H1 (cell line): ENCODE data around the gene ABCA1. TPM values are rescaled to one million over a fixed set of nuclear protein-coding genes. Genes with fewer than 3 reads are reported as not detected.

ENCODE experiments used
- CTCF ChIA-PET: fragments of 300-600 bp; sonication (Branson Sonifier 250); formaldehyde crosslinking; loops from one replicate; lab custom pipeline; 2021; ENCODE audit not compliant: partially characterized antibody; lab: Charles Lee
- POLR2A ChIA-PET: fragments of 300-600 bp; sonication (Branson Sonifier 250); formaldehyde crosslinking; loops from one replicate; lab custom pipeline; 2021; ENCODE audit warnings: inconsistent platforms; ENCODE audit not compliant: partially characterized antibody; lab: Charles Lee
- DNase-seq, 2 experiments: peaks; one replicate each; pipeline versions ENCODE4 v3.0.0 to v3.0.0-alpha.2; 2010 to 2022; ENCODE audit warnings: low spot score in 2 of 2, low read depth in 1 of 2, mixed read lengths in 1 of 2
- FAIRE-seq: peaks from 2 replicates; lab custom pipeline; 2011; peaks lifted over from hg19 to GRCh38; lab: Jason Lieb, UNC
- H2AFZ ChIP-seq: 2 replicates; pipeline ENCODE4 v1.8.1; 2012; ENCODE audit warnings: low read length, inconsistent platforms
- H2AK5ac ChIP-seq: 2 replicates; pipeline ENCODE4 v1.6.1; 2013; ENCODE audit warnings: low read depth, low read length
- H2BK120ac ChIP-seq: replicated peaks from 2 replicates; pipeline ENCODE3; 2013; ENCODE audit warnings: low read depth, low read length, inconsistent platforms
- H2BK12ac ChIP-seq: 2 replicates; pipeline ENCODE4 v1.6.1; 2013; ENCODE audit warnings: low read depth, low read length
- H2BK15ac ChIP-seq: 2 replicates; pipeline ENCODE4 v1.6.1; 2013; ENCODE audit warnings: low read length
- H2BK20ac ChIP-seq: 2 replicates; pipeline ENCODE4 v1.6.1; 2013; ENCODE audit warnings: low read length
- H2BK5ac ChIP-seq: 2 replicates; pipeline ENCODE4 v1.6.1; 2013; ENCODE audit warnings: low read depth, low read length
- H3K14ac ChIP-seq: 2 replicates; pipeline ENCODE4 v1.6.1; 2013; ENCODE audit warnings: inconsistent platforms; ENCODE audit not compliant: insufficient read length
- H3K18ac ChIP-seq: 2 replicates; pipeline ENCODE4 v1.6.1; 2013; ENCODE audit warnings: low read length; ENCODE audit errors: extremely low read depth
- H3K23ac ChIP-seq: 2 replicates; pipeline ENCODE4 v1.6.1; 2013; ENCODE audit warnings: inconsistent platforms; ENCODE audit not compliant: insufficient read length
- H3K23me2 ChIP-seq: 2 replicates; pipeline ENCODE4 v1.6.1; 2013; ENCODE audit warnings: low read depth, low read length
- H3K27ac ChIP-seq: 2 replicates; pipeline ENCODE4 v1.6.1; 2011; ENCODE audit warnings: low read depth, low read length, inconsistent platforms
- H3K27me3 ChIP-seq, 4 experiments: replicated peaks in 1 of 4; 1 replicate in 1 of 4; 2 replicates in 3 of 4; pipeline versions ENCODE4 v1.6.1 to v1.8.1; 2011 to 2013; ENCODE audit warnings: low read length in 3 of 4, mild to moderate bottlenecking in 3 of 4, inconsistent platforms in 2 of 4, mixed read lengths in 2 of 4, moderate library complexity in 1 of 4; ENCODE audit not compliant: control insufficient read depth in 3 of 4, insufficient read depth in 3 of 4; ENCODE audit errors: extremely low read depth in 1 of 4
- H3K36me3 ChIP-seq, 4 experiments: 2 replicates each; pipeline versions ENCODE4 v1.6.1 to v1.8.1; 2011 to 2013; ENCODE audit warnings: mild to moderate bottlenecking in 4 of 4, low read length in 3 of 4, moderate library complexity in 2 of 4, control low read depth in 1 of 4, inconsistent platforms in 1 of 4; ENCODE audit not compliant: insufficient read depth in 4 of 4, control insufficient read depth in 2 of 4
- H3K4ac ChIP-seq: replicated peaks from 2 replicates; pipeline ENCODE3; 2013; ENCODE audit warnings: low read length, low read depth, mixed read lengths, inconsistent platforms; ENCODE audit not compliant: insufficient read length
- H3K4me1 ChIP-seq, 4 experiments: replicated peaks in 1 of 4; 1 replicate in 1 of 4; 2 replicates in 3 of 4; pipeline versions ENCODE4 v1.6.1 to v1.8.1; 2011 to 2013; ENCODE audit warnings: low read length in 3 of 4, inconsistent platforms in 2 of 4, mixed read lengths in 1 of 4; ENCODE audit not compliant: insufficient read depth in 4 of 4, control insufficient read depth in 3 of 4
- H3K4me2 ChIP-seq, 2 experiments: 2 replicates each; pipeline versions ENCODE4 v1.6.1 to v1.8.1; 2011 to 2013; ENCODE audit warnings: low read depth in 2 of 2, low read length in 2 of 2, control low read depth in 1 of 2, inconsistent platforms in 1 of 2, mild to moderate bottlenecking in 1 of 2; ENCODE audit not compliant: insufficient read depth in 1 of 2
- H3K4me3 ChIP-seq, 4 experiments: fragments of 200-600, 300-600 bp in 1 of 4; sonication (generic), shearing (Covaris generic), sonication (Bioruptor Twin) in 1 of 4; 2 replicates each; pipeline versions ENCODE4 v1.5.1 to v1.8.1; 2011 to 2016; ENCODE audit warnings: low read length in 4 of 4, low read depth in 3 of 4, control low read depth in 2 of 4, inconsistent platforms in 2 of 4, mild to moderate bottlenecking in 2 of 4, mixed read lengths in 1 of 4, moderate library complexity in 1 of 4; ENCODE audit not compliant: insufficient read depth in 2 of 4; ENCODE audit errors: extremely low read depth in 1 of 4
- H3K56ac ChIP-seq: replicated peaks from 2 replicates; pipeline ENCODE3; 2013; ENCODE audit warnings: low read depth, mild to moderate bottlenecking, mixed read lengths, low read length, inconsistent platforms; ENCODE audit not compliant: insufficient read length
- H3K79me1 ChIP-seq: 2 replicates; pipeline ENCODE4 v1.6.1; 2013; ENCODE audit warnings: low read depth, low read length, control low read depth
- H3K79me2 ChIP-seq, 2 experiments: 2 replicates each; pipeline versions ENCODE4 v1.6.1 to v1.8.1; 2012 to 2013; ENCODE audit warnings: low read length in 2 of 2, mild to moderate bottlenecking in 2 of 2, inconsistent platforms in 1 of 2; ENCODE audit not compliant: insufficient read depth in 2 of 2, control insufficient read depth in 1 of 2
- H3K9ac ChIP-seq, 4 experiments: replicated peaks in 1 of 4; 1 replicate in 1 of 4; 2 replicates in 3 of 4; pipeline versions ENCODE4 v1.6.1 to v1.8.1; 2011 to 2013; ENCODE audit warnings: low read depth in 3 of 4, low read length in 3 of 4, control low read depth in 2 of 4, mild to moderate bottlenecking in 2 of 4, moderate library complexity in 2 of 4, inconsistent platforms in 1 of 4; ENCODE audit errors: extremely low read depth in 1 of 4
- H3K9me3 ChIP-seq, 2 experiments: 2 replicates each; pipeline versions ENCODE4 v1.6.1 to v1.8.1; 2012 to 2013; ENCODE audit warnings: mild to moderate bottlenecking in 2 of 2, moderate library complexity in 2 of 2, control low read depth in 1 of 2, inconsistent platforms in 1 of 2, low read depth in 1 of 2, low read length in 1 of 2, mixed read lengths in 1 of 2; ENCODE audit not compliant: insufficient read depth in 2 of 2
- H4K20me1 ChIP-seq, 2 experiments: replicated peaks in 1 of 2; 2 replicates each; pipeline versions ENCODE3 to v1.8.1; 2011 to 2013; ENCODE audit warnings: inconsistent platforms in 2 of 2, low read length in 2 of 2, mild to moderate bottlenecking in 1 of 2; ENCODE audit not compliant: insufficient read depth in 2 of 2, control insufficient read depth in 1 of 2
- H4K5ac ChIP-seq: 2 replicates; pipeline ENCODE4 v1.6.1; 2013; ENCODE audit warnings: low read length, low read depth, mixed read lengths, inconsistent platforms; ENCODE audit not compliant: insufficient read length
- H4K8ac ChIP-seq: 2 replicates; pipeline ENCODE4 v1.8.0; 2013; ENCODE audit warnings: mild to moderate bottlenecking, moderate library complexity, low read length, inconsistent platforms; ENCODE audit not compliant: insufficient read depth; ENCODE audit errors: extremely low read depth
- H4K91ac ChIP-seq: replicated peaks from 2 replicates; pipeline ENCODE3; 2013; ENCODE audit warnings: low read length, mixed read lengths, inconsistent platforms; ENCODE audit not compliant: insufficient read length
- ATF2 ChIP-seq: IDR thresholded peaks from 2 replicates; pipeline ENCODE4 v1.6.1; 2012; ENCODE audit warnings: low read length, inconsistent platforms
- BCL11A ChIP-seq, 2 experiments: IDR thresholded peaks; one replicate each; pipeline ENCODE4 v1.6.1; 2011; ENCODE audit warnings: low read depth in 2 of 2, low read length in 2 of 2, mild to moderate bottlenecking in 2 of 2
- CTBP2 ChIP-seq: IDR thresholded peaks from 2 replicates; pipeline ENCODE4 v1.7.0; 2011; ENCODE audit warnings: borderline replicate concordance, mild to moderate bottlenecking, moderate library complexity, mixed read lengths, low read length; ENCODE audit not compliant: insufficient read depth, insufficient read length
- FOSL1 ChIP-seq: IDR thresholded peaks from 2 replicates; pipeline ENCODE4 v1.6.1; 2011; ENCODE audit warnings: mild to moderate bottlenecking, low read depth, low read length, moderate library complexity; ENCODE audit not compliant: insufficient read depth
- GABPA ChIP-seq: IDR thresholded peaks from 2 replicates; pipeline ENCODE4 v1.6.1; 2011; ENCODE audit warnings: mild to moderate bottlenecking, low read length, moderate library complexity, borderline replicate concordance; ENCODE audit not compliant: insufficient read depth
- MAFK ChIP-seq: IDR thresholded peaks from 2 replicates; pipeline ENCODE4 v1.6.1; 2012; ENCODE audit warnings: low read depth, mild to moderate bottlenecking, improper control_type of control experiment, low read length
- POU5F1 ChIP-seq: IDR thresholded peaks from 2 replicates; pipeline ENCODE4 v1.6.1; 2011; ENCODE audit warnings: low read depth, mild to moderate bottlenecking, low read length, moderate library complexity
- RAD21 ChIP-seq, 2 experiments: IDR thresholded peaks in 1 of 2; conservative IDR thresholded peaks in 1 of 2; 2 replicates each; pipeline ENCODE4 v1.6.1; 2011; ENCODE audit warnings: low read depth in 2 of 2, low read length in 2 of 2, improper control_type of control experiment in 1 of 2, inconsistent platforms in 1 of 2, mild to moderate bottlenecking in 1 of 2, moderate library complexity in 1 of 2
- RFX5 ChIP-seq: IDR thresholded peaks from 2 replicates; pipeline ENCODE4 v1.6.1; 2011; ENCODE audit warnings: low read depth, low read length, improper control_type of control experiment, borderline replicate concordance
- WGBS, 2 experiments: shearing (Covaris generic) in 1 of 2; methylation state at CpG; one replicate each; pipeline versions ENCODE4 v1.1.6 to v1.1.7; 2013 to 2015; ENCODE audit warnings: low lambda C conversion rate in 2 of 2, mixed read lengths in 2 of 2, inconsistent platforms in 1 of 2, low coverage in 1 of 2, missing lambda C conversion rate in 1 of 2; ENCODE audit not compliant: insufficient replicate concordance in 2 of 2, insufficient coverage in 1 of 2, insufficient read length in 1 of 2; ENCODE audit errors: extremely low coverage in 1 of 2, missing lambda C conversion rate in 1 of 2; 5-methylcytosine and 5-hydroxymethylcytosine counted together
- polyA plus RNA-seq, 7 experiments: library from polyadenylated mRNA; depleted of rRNA in 3 of 7; stranded (reverse) in 5 of 7; unstranded in 2 of 7; fragments of >200 nt in 5 of 7; fragments of 200-250 nt in 2 of 7; gene quantifications; 1 replicate in 5 of 7; 2 replicates in 1 of 7; 4 replicates in 1 of 7; pipeline versions ENCODE4 v1.2.1 to v1.2.3, GENCODE V29; 2011 to 2013; ENCODE audit warnings: missing spikeins in 2 of 7, mixed read lengths in 2 of 7
- total RNA-seq: library from RNA; stranded (reverse); fragmentation: NEBNext Ultra II Directional; extraction: Animal tissue kit (Norgen Biotek cat#: 25700); gene quantifications from 2 replicates; pipeline ENCODE4 v1.2.1, GENCODE V29; 2021

The ABCA1 gene
- total and polyA plus RNA-seq, 2 of the 8 experiments (the other 6 are each of a cell fraction or from before 2014, with no cell fraction given): 6.9 to 7.8 TPM

GRCh38 chr9:104769655-104770054, 158.3 kb downstream of the ABCA1 start:
- Histone ChIP-seq H3K23ac (no peak overlapping the region), H3K79me1 (no peaks in the 10 kb centered on the region), H4K91ac (no peak overlapping the region), H3K18ac (no peak overlapping the region)
- DNase-seq: no peak
- TF ChIP-seq RFX5 (no peak), GABPA (no peak), POU5F1 (no peak), RAD21 (IDR thresholded peaks at IDR 0.05 in 1 of 2, conservative IDR thresholded peaks at IDR 0.05 in 1 of 2; ENCODE audit: low read depth in 2 of 2, low read length in 2 of 2) (no peak), BCL11A (IDR thresholded peaks at IDR 0.05; ENCODE audit: low read depth in 2 of 2, low read length in 2 of 2) (no peak), MAFK (no peak), ATF2 (no peak), CTBP2 (no peak), FOSL1 (no peak)
- TF ChIP-seq, all 59 proteins: peak for 0
- H3K27ac ChIP-seq: no peak overlapping the region
- no peak overlapping the region for H4K5ac ChIP-seq
- H2BK5ac ChIP-seq: no peak overlapping the region
- H2BK20ac ChIP-seq: no peak overlapping the region
- H4K8ac ChIP-seq: no peak overlapping the region
- no peak overlapping the region for H3K4me3 ChIP-seq
- H3K4me1 ChIP-seq: no peaks in the 10 kb centered on the region
- ChIA-PET CTCF (no interaction called here), POLR2A (no interaction called here)
- H3K56ac ChIP-seq: no peak overlapping the region
- H2AK5ac ChIP-seq: no peak overlapping the region
- H2BK12ac ChIP-seq: no peak overlapping the region
- no peaks in the 10 kb centered on the region for H3K36me3 ChIP-seq
- no peak overlapping the region for H3K4ac ChIP-seq
- no peaks in the 10 kb centered on the region for H3K9me3 ChIP-seq
- no peak overlapping the region for H3K14ac ChIP-seq
- H2BK120ac ChIP-seq: no peak overlapping the region
- WGBS, 2 experiments: 74% methylated on average over 2 of the region's 2 CpGs; no CpG with 5 or more reads in 1 of the 2 experiments
- H3K23me2 ChIP-seq: no peaks in the 10 kb centered on the region
- no peak overlapping the region for H3K4me2 ChIP-seq
- H4K20me1 ChIP-seq: no peaks in the 10 kb centered on the region
- no peaks in the 10 kb centered on the region for H3K27me3 ChIP-seq
- H2AFZ ChIP-seq: no peak overlapping the region
- no peak overlapping the region for H2BK15ac ChIP-seq
- no peak overlapping the region for H3K9ac ChIP-seq
- no peak for FAIRE-seq
- H3K79me2 ChIP-seq: no peaks in the 10 kb centered on the region
